ENCODE results near the gene ERFL.
A peak's percentile ranks its signal among the peaks of the same experiment; 100 is the strongest.

DNA sequence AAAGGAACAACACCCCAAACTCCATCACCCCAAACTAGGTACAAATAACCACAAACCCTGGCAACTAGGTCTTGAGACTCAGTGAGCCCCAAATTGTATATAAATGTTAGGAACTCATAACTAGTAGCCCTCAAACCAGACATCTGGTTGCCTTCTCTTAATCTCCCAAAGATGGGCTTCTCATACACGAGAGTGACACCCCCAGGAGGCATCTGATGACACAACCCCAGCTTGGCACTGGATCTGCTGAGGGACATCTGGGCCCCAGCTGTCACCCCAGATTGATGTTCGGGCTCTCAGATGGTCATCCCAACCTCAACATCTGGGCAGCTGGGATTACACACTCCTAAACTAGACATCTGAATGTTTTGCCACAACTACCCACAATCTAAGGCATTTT, 16.1 kb upstream of the ERFL start:
- TF ChIP-seq, protein P1, sequence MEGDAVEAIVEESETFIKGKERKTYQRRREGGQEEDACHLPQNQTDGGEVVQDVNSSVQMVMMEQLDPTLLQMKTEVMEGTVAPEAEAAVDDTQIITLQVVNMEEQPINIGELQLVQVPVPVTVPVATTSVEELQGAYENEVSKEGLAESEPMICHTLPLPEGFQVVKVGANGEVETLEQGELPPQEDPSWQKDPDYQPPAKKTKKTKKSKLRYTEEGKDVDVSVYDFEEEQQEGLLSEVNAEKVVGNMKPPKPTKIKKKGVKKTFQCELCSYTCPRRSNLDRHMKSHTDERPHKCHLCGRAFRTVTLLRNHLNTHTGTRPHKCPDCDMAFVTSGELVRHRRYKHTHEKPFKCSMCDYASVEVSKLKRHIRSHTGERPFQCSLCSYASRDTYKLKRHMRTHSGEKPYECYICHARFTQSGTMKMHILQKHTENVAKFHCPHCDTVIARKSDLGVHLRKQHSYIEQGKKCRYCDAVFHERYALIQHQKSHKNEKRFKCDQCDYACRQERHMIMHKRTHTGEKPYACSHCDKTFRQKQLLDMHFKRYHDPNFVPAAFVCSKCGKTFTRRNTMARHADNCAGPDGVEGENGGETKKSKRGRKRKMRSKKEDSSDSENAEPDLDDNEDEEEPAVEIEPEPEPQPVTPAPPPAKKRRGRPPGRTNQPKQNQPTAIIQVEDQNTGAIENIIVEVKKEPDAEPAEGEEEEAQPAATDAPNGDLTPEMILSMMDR (conservative IDR thresholded peaks at IDR 0.05; ENCODE audit: low read length): 0 out of 2 replicates have a peak, but pooled peaks have one; percentile 32
- TF ChIP-seq EZH2phosphoT487 (IDR thresholded peaks at IDR 0.05; ENCODE audit: borderline replicate concordance, low read depth, low read length): no peak

Measured in OCI-LY7 (cell line).